ENCODE results near the gene PLA2G1B. TPM values are rescaled to one million over a fixed set of nuclear protein-coding genes. Genes with fewer than 3 reads are reported as not detected.

Gene PLA2G1B
- total RNA-seq, 6 experiments from 2014 or later: not detected

GRCh38 chr12:120331390-120331789 lies 3.8 kb upstream of the PLA2G1B start:
- Histone ChIP-seq H3K4me1 (peaks cover 0 to 9% (median 0%) of the 10 kb centered on the region in 4 donors), H3K27me3 (no peaks in the 10 kb centered on the region), H3K36me3 (no peaks in the 10 kb centered on the region), H3K27ac (no peak overlapping the region), H3K4me3 (no peak overlapping the region), H3K9me3 (no peaks in the 10 kb centered on the region)
- intact Hi-C loops (cut with DNase I): no loop called here
- no peak for TF ChIP-seq CTCF (IDR thresholded peaks at IDR 0.05)
- TF ChIP-seq POLR2A (IDR thresholded peaks at IDR 0.05): no peak
- no peak for DNase-seq
- no peak for ATAC-seq
- 59% methylated on average over 3 of the region's 3 CpGs for WGBS (ENCODE audit: insufficient coverage, low coverage, low lambda C conversion rate, missing lambda C conversion rate)

- Histone ChIP-seq H3K27me3 (no peaks in the 10 kb centered on the region), H3K9me3 (no peaks in the 10 kb centered on the region), H3K36me3 (no peaks in the 10 kb centered on the region), H3K4me3 (no peak overlapping the region), H3K4me1 (peaks cover 0 to 15% (median 5%) of the 10 kb centered on the region in 4 donors), H3K27ac (no peak overlapping the region)
- DNase-seq (no peak), ATAC-seq (no peak)
- intact Hi-C loops (cut with DNase I): no loop called here
- WGBS (ENCODE audit: insufficient coverage, low coverage, low lambda C conversion rate, missing lambda C conversion rate): 59% methylated on average over 3 of the region's 4 CpGs
- TF ChIP-seq CTCF (IDR thresholded peaks at IDR 0.05) (no peak), POLR2A (IDR thresholded peaks at IDR 0.05) (no peak)
Measured at GRCh38 chr12:120328228-120328627, 649 bp upstream of the PLA2G1B start.

GRCh38 chr12:120324841-120325417 lies 2.6 kb downstream of the PLA2G1B start:
- DNase-seq: peak; percentile 35 to 79 (median 78)
- Histone ChIP-seq H3K4me1 (peaks cover 0 to 38% (median 14%) of the 10 kb centered on the region in 4 donors), H3K27me3 (no peaks in the 10 kb centered on the region), H3K36me3 (no peaks in the 10 kb centered on the region), H3K9me3 (no peaks in the 10 kb centered on the region), H3K4me3 (no peak overlapping the region), H3K27ac (peak overlapping the region in 2 of 3 donors; percentile 13 to 38)
- ATAC-seq: peak; percentile 59 to 80 (median 68)
- WGBS (ENCODE audit: insufficient coverage, low coverage, low lambda C conversion rate, missing lambda C conversion rate): 40% methylated on average over 9 of the region's 9 CpGs
- TF ChIP-seq POLR2A (IDR thresholded peaks at IDR 0.05) (no peak), CTCF (IDR thresholded peaks at IDR 0.05) (no peak)
- intact Hi-C loops (cut with DNase I): no loop called here

- Histone ChIP-seq H3K27ac (no peak overlapping the region), H3K27me3 (no peaks in the 10 kb centered on the region), H3K36me3 (no peaks in the 10 kb centered on the region), H3K9me3 (no peaks in the 10 kb centered on the region), H3K4me1 (peaks cover 0 to 38% (median 14%) of the 10 kb centered on the region in 4 donors), H3K4me3 (no peak overlapping the region)
- intact Hi-C loops (cut with DNase I): no loop called here
- 88% methylated on average over 2 of the region's 2 CpGs for WGBS (ENCODE audit: insufficient coverage, low coverage, low lambda C conversion rate, missing lambda C conversion rate)
- DNase-seq: no peak
- TF ChIP-seq POLR2A (IDR thresholded peaks at IDR 0.05) (no peak), CTCF (IDR thresholded peaks at IDR 0.05) (no peak)
- no peak for ATAC-seq
Measured at GRCh38 chr12:120323772-120324171, 3.8 kb downstream of the PLA2G1B start.
